ENCODE measurements around the gene NT5DC3. TPM values are rescaled to one million over a fixed set of nuclear protein-coding genes. Genes with fewer than 3 reads are reported as not detected.

The NT5DC3 gene
- total RNA-seq, 1 experiment from 2014 or later: 21.6 TPM

DNA sequence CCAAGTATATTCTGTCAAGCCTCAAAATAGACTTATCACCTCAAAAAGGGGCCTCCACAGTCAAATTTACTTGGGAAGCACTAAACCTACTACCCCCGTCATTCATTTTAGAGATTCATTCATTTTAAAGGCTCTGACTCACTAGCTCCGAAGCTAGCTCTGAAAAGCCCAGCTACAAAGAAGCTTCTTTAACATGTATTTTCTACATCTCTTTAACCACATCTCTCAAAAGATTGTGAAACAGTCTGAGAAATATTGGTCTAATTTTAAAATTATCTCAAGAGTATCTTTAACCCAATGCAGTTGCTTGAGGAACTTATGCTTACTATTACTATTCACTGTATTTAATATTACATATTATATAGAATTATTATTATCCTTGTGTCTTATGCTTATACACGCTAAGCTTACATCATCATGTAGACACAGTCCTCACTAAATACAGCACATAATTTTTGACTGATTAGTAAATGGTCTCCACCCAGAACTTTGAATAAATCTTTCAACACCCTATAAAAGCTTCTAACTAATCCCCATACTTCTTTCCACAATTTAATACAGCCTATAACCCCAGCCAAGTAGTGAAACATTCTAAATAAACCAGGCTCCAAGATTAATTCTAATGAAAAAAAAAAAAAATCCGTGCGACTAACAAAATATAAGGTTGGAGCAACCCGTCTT lies 7.8 kb downstream of the NT5DC3 start:
- no peak for DNase-seq (ENCODE audit: low read depth)

DNA sequence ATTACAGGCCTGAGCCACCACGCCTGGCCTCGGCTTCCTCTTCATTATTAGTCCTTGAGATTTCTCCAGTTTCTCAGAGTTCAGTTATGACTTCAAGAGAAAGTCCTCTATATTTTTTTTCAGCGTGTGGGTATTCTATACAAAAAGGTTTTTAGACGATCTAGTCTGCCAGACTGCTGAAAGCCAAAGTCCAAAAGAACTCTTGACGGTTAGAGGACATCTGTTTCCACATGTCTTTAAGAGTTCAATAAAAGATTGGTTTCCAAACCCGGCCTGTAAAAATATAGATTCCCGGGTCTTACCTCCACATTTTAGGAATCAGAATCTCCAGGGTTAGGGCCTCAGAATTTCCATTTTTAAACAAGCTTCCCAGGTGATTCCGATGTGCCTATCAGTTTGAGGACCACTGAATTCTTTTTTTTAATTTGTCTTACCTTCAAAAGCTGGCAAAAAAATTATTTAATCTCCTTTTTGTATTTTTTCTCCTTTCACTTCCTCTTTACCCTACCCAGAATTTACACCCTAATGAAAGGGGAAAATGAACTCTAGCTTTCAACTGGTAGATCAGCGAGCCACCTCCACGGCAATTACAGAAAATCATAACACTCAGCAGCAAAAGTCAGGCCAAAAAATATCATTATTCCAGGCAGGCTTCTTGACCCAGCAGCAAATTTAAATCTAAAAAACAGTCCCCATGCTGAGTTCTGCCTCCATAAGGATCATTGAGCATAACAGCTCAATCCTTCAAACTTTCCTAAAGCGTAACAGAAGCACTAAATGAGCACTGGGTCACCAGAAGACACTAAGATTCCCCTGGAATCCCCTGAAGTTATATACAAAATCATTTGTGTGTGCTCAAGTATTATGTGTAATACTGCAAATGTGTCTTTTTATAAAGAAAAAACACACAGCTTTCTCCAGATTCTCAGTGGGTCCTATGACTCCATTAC lies 8.7 kb downstream of the NT5DC3 start:
- no peak for DNase-seq (ENCODE audit: low read depth)

DNA sequence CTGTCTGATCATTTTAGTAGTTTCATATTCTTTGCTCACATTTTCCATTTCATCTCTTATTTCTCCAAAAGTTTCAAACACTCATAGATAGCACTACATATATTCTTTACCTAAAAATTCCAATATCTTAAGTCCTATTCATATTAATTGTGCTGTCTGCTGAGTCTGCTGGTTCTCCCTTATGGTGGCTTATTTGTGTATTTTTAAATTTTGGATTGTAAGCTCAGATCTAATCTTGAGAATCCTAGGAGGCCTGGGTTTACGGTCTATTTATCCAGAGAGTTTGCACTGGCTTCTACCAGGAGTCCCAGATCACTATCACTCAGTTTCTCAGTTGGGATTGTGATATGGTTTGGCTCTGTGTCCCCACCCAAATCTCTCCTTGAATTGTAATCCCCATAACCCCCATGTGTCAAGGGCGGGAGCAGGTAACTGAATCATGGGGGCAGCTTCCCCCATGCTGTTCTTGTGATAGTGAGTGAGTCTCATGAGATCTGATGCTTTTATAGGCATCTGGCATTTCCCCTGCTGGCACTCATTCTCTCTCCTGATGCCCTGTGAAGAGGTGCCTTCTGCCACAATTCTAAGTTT lies 10.2 kb downstream of the NT5DC3 start:
- no peak for DNase-seq (ENCODE audit: low read depth)

DNA sequence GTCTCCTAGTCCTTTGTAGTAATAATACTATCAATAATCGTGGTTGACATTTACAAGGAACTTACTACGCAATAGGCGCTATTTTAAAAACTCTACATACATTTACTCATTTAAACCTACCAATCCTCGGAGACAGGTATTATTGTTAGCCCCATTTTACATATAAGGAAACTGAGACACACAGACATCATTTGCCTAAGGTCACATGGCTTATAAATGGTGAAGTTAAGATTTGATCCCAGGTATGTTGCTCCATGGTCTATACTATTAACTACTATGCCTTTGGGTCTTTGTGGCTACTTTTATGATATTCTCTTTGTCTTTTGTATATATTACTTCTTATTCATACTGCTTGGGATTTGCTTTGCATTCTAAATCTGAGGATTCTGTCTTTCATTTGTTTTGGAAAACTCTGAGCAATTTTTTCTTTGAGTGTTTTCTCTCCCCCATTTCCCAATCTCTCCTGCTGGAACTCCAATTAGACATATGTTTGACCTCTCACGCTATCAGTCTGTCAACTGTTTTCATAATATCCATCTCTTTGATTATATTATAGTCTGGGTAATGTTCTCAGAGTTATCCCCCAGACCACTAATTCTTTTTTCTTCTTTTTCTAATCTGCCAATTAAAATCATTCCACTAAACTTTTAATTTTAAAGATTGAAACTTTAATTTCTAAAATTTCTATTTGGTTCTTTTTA lies 10.9 kb downstream of the NT5DC3 start:
- no peak for DNase-seq (ENCODE audit: low read depth)

DNA sequence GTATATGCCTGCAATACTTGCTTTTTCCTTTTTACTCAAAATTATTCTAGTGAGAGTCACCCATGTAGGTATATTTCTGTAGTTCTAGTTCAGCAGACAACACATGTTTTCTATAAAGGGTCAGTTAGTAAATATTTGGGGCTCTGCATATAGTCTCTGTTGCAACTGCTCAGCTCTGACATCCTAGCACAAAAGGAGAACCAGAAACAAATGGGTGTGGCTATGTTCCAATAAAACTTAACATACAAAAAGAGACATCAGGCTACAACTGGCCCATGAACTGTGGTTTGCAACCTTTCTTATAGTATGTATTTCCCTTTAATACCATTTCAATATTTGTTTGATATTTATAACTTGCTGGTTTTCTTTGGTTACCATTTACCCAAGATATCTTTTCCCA lies 11.9 kb downstream of the NT5DC3 start:
- no peak for DNase-seq (ENCODE audit: low read depth)

DNA sequence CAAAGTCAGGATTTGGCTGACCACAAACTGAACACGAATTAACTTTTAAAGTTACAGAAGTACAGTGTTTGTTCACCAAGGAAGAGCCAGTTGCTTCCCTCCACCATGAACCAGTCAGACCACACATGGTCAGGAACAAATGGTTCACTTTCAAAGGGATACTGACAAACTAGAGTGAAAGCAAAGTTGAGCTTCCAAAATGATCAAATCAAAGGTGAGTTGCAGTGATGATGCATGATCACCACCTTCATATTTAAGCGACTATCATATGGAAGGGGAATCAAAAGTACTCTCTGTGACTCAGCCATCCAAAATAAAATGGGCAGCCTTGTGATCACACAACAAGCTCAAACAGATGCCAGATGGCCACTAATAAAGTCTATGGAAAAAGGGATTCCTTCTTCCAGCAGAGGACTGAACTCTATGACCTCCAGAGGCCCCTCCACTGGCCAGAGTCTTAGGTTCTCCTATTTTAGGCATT lies 13.1 kb downstream of the NT5DC3 start:
- no peak for DNase-seq (ENCODE audit: low read depth)

DNA sequence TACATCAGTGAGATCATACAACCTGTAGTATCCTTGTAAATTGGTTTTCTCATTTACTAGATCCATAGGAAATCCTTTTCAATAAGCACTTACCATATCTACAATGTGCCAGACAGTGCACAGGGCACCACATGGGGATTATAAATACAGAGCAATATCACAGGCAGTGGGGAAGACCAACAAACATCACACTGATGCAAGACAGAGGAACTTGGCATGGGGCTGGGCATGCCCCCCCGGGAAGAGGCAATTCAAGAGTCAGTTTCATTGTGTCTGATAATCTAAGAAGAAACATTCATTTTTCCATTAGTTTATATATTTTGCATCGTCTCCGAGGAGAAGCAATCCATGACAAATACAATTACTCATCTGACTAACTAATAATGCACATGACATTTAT lies 16.2 kb downstream of the NT5DC3 start:
- no peak for DNase-seq (ENCODE audit: low read depth)

DNA sequence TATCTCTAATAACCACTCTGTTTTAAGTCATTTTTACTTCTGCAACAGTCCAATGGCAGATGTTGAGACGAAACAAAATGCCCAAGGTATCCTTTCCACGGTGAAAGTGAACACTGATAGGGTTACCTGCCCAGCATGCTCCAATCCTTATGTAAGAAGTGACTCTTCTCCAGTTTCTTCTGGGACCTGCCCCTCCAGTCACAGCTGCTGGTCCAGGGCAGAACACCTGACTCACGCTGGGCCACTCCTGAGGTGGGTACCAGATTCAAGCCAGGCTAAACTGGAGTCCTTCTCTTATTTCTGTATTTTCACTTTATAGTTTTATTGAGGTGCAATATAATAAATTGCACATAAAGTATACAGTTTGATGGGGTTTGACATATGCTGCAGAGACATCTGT lies 16.7 kb downstream of the NT5DC3 start:
- DNase-seq (ENCODE audit: low read depth): no peak

DNA sequence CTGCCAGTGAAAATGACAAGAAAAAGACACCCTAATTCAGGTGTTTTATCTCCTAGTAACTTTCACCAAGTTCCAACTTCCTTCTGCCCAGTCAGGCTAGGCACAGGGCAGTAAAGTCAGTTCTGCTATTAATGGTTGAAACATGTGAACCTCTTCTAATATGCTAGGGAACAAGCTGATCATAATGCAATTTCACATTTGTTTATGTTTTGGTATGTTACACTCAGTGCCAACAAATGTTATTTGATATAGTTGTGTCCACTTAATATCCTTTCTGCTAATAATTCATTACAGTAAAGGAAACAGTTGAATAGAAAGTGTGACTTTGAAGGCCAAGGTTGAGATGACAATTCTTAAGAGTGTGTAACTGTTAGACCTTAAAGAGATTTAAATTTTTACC lies 17.2 kb downstream of the NT5DC3 start:
- no peak for DNase-seq (ENCODE audit: low read depth)

DNA sequence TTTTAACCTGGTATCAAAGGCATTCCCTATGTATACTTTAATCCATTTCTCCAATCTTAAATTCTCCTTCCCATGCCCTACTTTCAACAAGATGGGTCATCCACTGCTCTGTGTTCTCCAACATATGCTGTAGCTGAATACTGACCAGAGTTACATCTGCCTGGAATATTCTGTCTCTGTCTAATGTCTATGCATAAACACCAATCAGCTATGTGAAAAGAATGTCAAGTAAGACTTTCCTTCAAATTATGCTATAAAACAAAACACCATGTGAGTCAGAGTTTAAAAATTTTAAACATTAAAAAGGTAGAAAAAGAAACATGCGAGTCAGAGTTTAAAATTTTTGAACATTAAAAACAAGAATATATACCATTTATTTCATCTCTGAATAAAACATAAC lies 19.3 kb downstream of the NT5DC3 start:
- no peak for DNase-seq (ENCODE audit: low read depth)

DNA sequence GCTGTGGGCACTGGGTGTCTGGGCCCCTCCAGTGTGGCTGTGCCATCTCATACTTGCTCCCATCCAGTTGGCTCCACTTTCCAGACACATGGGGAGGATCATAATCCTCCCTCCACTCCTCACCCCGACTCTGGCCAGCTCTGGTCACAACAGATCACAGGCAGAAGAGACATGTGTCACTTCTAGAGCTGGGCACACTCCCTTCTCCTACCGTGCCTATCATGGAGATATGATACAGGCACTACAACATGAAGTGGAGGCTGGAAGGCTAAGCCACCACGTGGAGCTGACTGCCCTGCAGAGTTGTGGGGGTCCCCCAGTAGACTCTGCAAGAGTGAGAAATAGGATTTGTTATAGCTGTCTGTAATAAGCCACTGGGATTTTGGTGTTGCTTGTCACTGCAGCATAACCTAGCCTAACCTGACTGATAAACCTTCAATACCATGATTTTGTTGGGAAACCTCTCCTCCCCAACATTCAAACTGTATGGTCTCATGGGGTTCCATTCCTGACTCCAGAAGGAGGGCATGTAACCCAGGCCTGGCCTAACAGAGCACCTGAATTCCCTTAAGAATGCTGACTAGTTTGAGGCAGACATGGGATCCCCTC lies 20.0 kb downstream of the NT5DC3 start:
- no peak for DNase-seq (ENCODE audit: low read depth)

DNA sequence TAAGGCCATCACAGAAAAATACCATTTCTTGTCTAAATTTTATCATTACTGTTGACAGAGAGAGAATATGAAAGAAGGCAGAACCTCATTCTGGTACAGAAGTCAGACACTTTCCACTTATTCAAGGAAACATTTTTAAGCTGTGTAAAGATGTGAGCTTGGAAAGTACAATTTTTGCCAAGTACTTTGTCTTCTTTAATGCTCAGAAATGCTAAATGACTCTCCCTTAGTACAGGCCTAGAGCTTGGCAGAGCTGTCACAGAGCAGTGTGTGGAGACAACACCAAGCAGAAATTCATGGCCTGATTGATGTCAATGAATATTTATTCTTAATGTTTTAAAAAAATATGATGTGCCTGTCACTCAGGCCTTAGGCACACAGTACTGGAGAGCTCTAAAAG lies 20.7 kb downstream of the NT5DC3 start:
- DNase-seq (ENCODE audit: low read depth): no peak

DNA sequence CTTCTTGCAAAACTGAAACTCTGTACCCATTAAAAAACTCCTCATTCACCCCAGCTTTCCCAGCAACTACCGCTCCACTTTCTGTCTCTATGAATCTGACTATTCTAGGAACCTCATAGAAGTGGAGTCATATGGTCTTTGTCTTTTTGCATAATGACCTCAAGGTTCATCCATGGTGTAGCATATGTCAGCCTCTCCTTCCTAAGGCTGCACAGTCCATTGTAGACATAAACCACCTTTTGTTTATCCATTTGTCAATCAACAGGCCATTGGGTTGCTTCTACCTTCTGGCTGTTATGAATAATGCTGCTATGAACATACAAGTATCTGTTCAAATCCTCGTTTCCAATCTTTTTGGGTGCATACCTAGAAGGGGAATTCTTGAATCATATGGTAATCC lies 21.1 kb downstream of the NT5DC3 start:
- DNase-seq (ENCODE audit: low read depth): no peak

DNA sequence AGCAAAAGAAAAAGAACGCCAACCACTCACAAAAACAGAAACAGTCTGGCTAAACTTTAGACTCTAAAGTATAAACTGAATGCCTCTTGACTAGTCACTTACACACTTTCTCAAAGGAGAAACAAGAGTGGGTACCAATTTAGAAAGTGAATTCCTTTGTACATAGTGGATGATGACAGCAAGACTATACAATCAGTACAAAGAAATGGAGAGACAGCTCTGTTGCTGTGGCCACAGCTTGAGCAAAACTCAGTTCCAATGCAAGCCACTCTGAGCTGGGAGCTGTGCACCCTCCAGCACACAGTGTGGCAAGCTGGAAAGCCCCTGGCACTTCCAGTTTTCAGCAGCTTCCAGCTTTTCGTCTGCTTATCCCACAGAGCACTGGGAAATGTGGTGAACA lies 21.7 kb downstream of the NT5DC3 start:
- DNase-seq (ENCODE audit: low read depth): no peak

DNA sequence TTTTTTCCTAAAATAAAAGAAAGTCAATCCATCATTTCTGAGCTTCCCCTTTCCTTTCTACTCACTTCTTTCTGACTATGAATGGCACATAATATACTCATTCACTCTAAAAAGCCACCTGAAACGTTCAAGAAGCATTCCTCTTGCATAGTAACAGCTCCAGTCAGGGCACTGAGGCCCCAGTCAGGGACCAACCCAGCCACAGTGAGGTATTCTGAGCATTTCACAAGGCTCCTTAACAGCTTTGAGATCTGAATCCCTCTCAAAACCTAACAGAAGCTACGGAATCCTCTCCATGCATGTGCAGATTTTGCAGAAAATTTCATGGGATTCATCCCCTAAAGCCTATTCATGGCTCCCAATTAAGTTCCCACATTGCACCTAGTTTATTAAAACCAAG lies 23.2 kb downstream of the NT5DC3 start:
- DNase-seq (ENCODE audit: low read depth): no peak

DNA sequence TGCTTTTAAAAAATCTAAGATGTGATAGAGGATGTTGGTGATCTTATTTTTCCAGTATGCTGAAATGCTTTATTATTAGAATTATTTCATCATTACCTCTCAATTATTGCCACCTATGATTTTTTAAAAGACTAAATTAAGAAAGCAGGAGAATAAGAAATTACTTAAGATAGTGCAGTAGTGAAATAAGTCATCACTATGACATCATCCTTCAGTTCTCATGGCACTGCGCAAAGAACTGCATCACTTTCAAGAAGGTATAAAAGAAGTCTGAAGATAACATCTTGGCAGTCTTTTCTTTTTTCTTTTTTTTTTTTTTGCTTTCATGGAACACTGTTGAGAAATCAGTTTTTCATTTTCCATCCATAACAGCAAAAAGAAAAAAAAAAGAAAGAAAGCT lies 24.4 kb downstream of the NT5DC3 start:
- DNase-seq (ENCODE audit: low read depth): no peak

DNA sequence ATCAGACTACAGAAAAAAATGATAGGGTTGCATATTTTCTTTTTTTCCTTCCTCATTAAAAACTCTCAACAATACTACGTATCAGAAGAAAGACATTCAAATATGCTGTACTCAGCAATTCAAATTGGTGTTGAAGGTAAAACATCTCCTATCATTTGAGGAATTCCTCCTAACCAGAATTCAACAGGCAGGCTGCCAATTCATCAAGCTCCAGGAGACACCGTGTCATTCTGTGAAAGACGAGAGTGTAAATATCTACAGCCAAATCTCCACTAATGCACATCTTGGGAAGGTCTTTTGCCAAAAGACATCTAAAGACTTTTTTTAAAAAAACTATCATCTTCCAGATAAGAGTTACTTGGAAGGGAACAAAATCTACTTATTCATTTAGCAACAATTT lies 26.6 kb downstream of the NT5DC3 start:
- DNase-seq (ENCODE audit: low read depth): no peak

DNA sequence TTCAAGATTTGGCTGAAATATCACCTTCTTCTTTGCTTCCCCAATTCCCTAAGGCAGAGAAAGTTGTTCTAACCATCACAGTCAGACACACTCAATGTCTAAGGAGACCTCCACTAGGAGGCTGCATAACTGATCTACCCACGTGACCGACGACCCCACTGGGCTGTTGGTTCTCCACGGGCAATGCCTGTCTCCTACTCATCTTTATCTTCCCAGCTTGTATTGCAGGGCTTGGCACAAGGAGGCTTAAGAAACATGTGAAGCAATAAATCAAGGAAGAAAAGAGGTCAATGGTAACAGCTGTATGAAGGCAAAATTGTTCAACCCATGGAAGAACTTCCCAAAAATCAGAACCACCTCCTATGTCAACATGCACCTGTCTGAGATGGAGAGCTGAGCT lies 27.1 kb downstream of the NT5DC3 start:
- no peak for DNase-seq (ENCODE audit: low read depth)

DNA sequence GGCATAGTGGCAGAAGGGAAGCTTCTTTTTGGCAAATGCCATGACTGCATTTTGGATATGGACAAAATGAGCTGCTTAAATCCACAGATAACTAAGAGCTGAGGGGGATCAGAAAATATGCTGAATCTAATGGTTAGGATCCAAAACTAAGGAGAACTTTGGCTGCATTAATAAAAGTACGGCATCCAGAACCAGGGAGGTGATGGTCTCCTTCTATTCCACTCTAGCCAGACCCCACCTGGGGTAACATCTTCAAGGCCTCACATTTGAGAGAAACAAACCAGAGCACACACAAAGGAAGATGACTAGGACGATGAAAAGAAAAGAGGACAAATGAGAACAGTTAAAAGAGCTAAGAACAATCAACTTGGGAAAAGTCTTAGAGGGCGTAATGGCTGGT lies 27.6 kb downstream of the NT5DC3 start:
- DNase-seq (ENCODE audit: low read depth): no peak

DNA sequence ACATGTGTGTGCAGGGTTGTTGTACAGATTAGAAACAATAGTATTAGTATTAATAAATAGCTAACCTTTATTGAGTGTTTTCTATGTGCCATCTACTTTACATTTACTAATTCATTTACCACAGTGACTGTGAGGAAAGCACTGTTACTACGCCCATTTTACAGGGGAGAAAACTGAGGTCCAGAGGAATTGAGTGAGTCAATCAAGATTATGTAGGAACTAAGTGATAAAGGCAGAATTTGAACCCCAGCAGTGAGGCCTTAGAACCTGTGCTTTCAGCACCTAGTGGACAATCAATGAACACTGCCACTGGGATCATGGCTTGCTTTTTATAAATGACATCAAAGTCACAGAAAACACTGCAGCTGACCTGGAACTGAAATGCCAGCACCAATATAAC lies 28.2 kb downstream of the NT5DC3 start:
- DNase-seq (ENCODE audit: low read depth): no peak

DNA sequence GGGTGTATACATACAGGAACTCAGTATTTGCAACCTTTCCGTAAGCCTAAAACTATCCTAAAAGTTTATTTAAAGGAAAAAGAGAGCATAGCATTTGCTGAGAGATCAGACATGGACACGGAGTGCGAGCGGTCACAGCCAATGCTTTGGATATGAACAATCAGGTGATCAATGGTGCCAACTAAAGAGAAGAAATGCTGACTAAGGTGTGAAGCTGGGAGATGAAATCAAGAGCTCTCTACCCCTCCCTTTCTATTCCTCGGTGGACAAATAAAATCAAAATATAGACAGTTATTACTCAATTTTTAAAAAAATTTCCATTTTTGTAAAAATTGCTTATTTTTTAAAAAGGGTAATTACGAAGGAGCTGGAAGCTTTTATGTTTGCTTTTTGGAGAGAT lies 29.2 kb downstream of the NT5DC3 start:
- no peak for DNase-seq (ENCODE audit: low read depth)

Measured in HT1080 (cell line).